Dedifferentiated amniotic fluid mesenchymal stem cell (primary cell): ENCODE data around the gene IL19.
"Not testable (repeated sequence)": the region's sequence is repeated elsewhere in the genome, so short reads cannot be mapped to it uniquely, and the experiment has no call there.

Source experiments
- DNase-seq: peaks from one replicate; pipeline ENCODE4 v3.0.0-alpha.2; 2016; ENCODE audit errors: extremely low spot score

Gene IL19

DNA sequence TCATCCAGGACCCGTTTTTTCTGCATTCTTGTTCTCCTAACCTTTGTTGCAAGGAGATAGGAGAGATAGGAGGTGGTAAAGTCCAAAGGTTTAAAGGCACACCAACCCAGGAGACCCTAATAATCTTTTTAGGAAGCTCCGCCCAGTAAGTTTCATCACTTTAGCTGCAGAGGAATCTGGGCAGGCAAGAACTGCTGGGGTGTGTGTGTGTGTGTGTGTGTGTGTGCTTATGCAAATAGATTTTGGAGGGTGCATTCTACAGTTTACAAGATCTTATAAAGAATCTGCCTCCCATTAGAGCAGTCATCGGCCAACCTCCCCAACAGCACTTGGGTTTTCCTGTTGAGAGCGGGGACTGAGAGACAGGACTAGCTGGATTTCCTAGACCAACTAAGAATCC lies 5.7 kb downstream of the IL19 start:
- DNase-seq, result no peak

DNA sequence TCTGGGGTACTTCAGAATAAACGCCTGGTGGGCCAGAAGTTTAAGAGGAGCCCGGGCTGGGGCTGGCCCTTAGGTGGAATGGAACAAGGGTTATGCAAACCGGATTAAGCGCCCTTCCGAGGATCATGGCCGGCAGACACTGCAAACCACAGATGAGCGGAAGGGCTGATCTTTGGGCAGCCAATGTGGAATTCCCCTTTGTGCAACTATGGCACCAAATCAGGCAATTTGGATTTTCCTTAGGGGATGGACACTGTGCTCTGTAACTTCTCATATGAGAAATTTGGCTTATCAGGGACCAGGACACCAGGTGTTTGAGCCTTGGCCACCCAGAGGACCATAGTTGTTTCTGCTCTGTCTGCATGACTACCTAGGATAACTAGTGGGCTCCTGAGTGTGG lies 7.5 kb downstream of the IL19 start:
- DNase-seq, result no peak

DNA sequence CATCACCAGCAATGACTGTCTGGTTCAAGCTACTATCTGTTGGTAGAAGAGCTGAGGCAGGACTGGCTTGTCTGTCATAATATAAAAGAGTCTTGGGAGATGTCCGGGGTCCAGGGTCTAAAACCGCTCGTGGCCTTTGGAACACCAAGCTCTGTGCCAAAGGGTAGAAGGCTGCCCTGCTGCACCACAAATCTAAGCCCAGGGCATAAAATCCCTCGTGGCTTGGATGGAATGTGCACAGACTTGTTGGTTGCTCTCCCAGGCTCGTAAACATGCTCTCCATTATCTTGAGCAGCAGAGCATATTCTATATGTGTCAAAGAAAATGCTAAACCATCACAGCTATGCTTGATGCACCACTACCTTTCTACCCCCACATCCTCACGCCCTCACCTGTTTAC lies 8.3 kb downstream of the IL19 start:
- not testable (repeated sequence) for DNase-seq

DNA sequence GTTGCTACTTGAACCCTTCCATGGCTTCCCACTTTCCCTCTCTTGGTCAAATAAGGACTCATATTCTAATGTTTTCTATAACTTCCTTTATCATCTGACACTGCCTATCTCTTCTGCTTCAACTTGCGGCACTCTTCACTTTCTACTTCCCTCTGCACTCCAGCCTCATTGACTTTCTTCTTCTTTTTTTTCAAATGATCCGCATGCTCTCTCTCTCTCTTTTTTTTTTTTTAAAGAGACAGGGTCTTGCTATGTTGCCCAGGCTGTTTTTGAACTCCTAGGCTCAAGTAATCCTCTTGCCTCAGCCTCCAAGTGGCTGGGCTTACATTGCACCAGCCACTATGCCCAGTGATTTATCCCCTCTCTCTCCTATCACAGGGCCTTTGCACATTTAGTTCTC lies 9.1 kb downstream of the IL19 start:
- no peak for DNase-seq

DNA sequence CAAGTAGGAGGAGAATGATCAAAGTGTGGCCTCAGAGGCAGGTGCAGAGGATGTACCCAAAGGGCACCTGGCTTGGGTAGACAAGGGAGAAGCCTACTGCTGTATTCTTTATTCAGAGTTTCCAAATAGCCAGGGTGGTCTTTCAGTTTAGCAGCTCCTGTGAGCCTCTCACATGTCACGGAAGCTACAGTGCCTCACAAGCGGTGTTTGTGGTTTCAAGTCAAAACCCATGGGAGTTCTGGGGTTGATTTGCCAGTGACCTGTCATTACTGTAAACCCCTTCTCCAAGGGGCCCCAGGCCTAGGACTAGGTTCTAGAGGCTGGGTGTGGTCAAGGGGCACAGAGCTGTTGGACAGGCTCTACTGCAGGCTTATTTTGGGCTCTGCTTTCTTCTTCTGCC lies 11.9 kb downstream of the IL19 start:
- no peak for DNase-seq

DNA sequence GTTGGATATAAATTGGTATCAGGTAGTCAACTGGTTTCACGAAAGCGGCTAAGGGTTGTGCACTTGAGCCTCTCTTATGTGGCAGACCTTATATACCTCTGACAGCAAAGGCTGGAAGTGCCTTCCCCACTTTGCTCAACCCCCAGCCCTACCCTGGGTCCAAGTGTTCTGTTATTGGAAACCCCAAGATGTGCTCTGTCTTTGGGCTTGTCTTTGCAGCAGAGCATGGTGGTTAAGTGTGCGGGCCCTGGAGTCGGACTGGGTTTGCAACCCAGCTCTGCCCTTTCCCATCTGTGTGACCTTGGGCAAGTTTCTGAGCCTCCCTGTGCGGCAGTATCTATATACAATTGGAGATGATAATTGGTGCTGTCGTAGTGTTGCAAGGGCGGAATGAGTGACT lies 12.9 kb downstream of the IL19 start:
- DNase-seq, result no peak

DNA sequence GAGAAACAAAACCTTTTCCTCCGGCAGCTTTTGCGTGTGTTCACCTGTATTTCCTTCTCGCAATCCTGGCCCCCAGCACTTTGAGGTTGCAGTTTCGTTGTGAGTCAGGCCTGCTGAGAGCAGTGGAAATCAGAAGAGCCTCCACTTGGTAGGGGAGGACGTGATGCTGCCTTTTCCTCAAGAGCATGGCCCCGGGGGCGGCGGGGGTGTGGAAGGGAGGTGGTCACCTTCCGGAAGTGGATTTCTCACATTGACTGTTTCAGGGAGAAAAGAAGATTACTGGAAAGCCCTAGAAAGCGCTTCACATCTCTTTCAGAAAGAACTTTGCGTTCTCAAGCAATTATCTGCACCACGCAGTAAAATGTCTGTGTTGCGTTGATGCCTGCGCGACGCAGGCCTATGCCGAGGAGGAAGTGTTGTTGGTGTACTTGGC lies 13.9 kb downstream of the IL19 start:
- no peak for DNase-seq

DNA sequence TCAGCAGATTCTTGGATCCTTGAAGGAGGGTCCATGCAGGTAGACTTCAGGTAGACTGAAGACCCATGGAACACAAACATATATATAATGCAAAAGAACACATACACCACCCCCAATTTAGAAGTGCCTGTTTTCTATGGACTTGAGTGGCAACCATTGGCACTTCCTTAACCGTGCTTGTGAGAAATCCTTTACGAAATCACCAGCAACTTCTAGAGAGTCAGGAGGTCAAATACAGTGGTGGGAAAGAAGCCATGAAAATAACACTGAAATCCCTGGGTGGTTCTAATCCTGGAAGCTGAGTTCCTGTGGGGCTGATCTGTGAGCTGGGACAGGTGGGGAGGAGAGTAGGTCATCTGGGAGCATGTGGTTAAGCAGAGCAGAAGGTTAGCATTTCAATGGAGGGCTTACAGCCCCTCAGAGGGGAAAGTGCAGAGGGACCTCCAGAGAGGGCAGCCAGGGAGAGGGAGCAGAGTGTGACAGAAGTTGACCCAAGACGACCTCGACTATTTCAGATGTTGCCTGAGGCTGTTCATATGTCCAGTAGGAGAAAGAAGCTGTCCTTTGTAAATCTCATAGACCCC lies 14.7 kb downstream of the IL19 start:
- no peak for DNase-seq

DNA sequence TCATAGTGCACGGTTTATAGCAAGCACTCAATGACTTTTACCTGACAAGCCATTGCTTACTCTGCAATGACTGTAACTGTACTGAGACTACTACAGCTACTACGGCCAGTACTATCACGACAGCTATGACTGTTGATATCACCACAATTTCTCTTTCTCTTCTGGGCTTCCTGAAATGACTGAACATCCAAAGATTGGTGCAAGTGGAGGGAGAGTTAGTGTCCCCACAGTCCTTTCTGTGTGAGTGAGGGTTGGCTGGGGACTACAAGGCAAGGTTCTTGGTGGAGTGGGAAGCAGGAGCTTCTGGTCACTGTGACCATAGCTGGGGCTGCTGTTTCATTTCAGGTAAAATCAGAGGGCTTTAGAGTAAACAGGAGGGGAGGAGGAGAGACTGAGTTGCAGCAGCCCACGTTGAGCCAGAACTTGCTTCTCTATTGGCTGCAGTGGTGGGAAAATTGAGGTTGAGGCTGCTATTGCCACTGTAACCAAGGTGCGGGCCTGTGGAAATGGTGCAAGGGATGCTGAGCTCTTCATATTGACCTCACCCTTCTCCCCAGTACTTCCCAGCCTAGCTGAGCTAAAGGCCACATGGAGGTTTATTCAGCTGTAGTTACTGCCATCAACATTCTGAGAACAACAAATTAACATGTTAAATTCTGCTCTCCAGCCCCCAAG lies 15.8 kb downstream of the IL19 start:
- no peak for DNase-seq

DNA sequence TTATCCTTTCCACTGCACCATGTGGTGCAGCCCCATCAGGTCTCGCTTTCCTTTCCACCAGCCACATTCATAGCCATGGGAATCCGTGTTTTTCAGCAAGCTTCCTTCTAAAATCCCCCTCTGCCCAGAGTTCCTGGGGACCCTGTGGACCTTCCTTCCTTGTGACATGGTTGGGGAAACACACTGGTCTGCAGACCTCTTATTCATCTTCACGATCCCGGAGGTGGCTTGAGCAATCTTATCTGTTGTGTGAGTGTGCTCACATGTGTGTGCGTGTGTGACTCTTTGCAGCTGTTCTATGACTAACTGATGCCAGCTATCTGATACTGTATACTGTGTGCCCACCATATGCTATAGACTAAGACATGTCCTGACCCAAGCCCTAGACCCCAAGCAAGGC lies 17.3 kb downstream of the IL19 start:
- DNase-seq, result no peak

DNA sequence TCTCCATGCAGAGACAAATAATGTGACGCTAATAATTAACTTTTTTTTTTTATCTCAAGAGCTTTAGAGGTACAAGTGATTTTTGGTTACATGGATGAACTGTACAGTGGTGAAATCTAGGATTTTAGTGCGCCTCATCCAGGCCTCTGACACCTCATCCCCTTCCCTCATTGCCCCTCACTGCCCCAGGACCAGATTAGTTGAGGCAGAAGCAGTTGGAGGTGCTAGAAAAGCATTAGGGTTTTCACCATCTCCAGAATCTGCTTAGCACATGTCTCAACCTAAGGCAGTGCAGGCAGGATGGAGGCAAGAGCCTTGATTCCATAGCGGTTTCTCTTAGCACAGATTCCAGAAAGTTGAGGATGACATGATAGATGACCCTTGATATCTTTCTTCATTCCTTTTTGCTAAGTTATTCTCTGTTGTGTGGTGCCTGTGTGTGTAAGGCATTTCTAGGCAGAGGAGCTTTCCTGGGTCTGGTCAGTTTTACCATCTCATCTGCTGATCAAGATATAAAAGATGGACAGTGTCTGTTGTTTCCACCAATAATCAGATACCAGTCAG lies 18.0 kb downstream of the IL19 start:
- no peak for DNase-seq

DNA sequence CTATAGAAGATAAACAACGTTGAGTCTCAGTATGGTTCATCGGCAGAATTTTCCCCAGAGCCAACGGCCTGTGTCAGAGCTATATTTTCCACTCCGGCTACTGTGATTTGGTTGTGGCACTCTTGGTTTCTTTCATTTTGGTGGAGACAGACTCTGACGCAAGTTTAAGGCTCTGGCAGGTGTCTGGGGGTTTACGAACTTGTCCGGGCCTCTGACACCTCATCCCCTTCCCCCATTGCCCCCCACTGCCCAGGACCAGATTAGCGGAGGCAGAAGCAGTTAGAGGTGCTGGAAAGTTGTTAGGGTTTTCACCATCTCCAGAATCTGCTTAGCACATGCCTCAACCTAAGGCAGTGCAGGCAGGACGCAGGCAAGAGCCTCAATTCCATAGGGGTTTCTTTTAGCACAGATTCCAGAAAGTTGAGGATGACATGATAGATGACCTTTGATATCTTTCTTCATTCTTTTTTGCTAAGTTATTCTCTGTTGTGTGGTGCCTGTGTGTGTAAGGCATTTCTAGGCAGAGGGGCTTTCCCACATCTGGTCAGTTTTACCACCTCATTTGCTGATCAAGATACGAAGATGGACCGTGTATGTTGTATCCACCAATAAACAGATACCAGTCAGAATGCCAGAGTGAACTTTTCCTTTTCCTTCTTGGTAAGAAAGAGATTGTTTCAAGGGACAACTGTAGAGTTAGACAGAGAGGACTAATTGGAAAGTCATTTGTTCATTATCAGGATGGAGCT lies 20.1 kb downstream of the IL19 start:
- DNase-seq, result no peak

DNA sequence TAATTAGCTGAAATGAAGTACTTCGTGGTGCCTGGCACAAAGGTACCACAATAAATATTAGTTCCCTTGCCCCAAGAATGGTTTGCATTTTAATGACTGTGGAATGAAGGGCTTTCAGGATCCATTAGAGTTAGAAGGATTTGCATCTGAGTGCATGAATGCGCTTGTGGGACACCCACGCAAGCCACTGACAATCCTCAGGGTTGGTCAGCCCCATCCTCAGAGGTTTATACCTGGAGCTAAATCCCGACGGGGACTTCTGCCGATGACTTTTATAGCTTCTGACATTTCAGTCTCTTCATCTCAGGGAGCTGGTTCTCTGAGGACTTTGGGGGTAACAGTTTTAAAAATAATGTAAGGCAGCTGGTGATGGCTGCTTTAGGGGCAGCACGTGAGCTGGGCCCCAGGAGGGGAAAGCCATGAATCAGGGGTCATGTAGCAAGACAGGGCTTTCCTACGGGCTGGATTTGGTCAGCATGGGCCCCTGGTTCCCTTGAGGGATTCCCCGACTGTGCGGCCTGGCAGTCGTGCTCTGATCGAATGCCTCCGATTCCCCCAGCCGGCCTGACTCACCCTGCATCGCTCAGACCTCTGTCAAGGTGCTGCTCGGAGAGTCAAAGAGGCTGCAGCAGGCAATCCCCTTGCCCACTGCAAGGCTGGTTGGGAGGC lies 22.5 kb downstream of the IL19 start:
- no peak for DNase-seq

DNA sequence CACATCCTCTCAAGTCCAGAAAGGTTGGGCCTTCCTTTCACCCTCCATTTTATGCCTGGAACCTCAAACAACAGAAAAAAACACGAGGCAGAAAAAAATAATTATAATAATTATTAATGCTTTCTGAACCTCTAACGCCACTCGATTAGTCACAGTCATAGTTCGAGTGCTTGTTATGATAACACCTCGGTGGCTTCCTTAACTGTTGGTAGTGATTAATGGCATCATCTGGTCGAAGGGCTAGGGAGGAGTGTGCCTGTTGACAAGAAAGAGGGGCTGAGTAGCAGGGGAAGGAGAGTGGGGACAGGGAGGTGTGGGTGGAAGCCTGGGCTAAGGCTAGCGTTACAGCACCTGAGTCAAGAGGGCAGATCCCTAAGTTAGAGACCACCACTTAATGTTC lies 23.0 kb downstream of the IL19 start:
- DNase-seq, result no peak

DNA sequence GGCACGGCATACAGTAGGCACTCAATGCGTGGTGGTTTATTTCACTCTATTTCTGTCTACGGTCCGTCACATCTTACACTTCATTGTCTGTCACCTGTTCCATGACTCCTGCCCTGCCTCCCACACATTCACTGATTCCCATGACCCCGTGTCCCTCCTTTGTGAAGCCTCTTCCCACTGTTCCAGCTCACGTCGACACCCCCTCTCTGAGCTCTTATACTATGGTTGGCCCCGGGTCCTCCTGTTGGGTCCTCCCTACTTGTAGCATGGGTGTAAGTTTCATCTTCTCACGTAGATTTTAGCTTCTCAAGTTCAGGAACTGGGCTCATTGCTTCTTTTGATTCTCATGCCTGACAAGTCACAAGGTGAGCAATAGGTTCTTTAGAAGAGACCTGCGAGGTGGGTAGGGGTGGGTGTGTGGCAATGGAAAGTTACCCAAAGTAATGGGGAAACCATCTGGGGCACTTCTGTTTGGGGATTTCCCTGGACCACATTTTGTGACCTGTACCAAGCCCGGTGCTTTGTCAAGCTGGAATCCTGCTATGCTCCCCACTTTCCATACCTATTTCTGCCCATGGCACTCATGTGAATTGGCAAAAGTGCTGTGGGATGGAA lies 23.8 kb downstream of the IL19 start:
- DNase-seq, result no peak

DNA sequence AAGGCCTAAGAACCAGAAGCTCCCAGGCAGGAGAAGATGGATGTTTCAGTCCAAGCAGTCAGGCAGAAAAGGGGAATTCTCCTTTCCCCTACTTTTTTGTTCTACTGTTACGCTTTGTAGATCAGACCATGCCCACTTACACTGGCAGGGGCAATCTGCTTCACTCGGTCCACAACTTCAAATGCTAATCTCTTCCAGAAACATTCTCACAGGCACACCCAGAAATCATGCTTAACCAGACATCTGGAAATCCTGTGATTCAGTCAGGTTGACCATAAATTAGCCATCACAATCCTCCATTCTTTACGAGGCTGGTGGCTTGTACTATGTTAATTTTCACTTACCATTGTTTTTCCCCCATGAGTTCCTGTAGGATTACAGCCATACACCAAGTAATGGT lies 25.5 kb downstream of the IL19 start:
- no peak for DNase-seq

DNA sequence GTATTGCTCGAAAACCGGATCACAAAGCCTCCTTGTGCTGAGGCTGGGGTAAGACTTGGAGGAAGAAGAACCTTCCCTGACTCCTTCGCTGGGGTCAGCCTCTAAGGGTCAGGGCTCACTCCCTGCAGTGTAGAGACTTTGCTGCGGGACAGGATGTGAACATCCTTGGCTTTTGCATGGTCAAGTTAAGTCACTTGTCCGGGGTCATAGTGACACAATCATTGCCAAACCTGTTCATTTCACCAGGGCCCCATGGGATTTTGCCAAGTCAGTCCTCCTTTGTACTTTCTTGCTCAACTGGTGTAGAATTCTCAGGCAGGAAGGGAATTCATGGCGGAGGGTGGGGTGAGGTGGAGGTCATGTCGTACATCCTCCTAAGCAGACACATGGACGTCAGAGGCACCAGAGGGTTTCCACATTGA lies 26.4 kb downstream of the IL19 start:
- no peak for DNase-seq

DNA sequence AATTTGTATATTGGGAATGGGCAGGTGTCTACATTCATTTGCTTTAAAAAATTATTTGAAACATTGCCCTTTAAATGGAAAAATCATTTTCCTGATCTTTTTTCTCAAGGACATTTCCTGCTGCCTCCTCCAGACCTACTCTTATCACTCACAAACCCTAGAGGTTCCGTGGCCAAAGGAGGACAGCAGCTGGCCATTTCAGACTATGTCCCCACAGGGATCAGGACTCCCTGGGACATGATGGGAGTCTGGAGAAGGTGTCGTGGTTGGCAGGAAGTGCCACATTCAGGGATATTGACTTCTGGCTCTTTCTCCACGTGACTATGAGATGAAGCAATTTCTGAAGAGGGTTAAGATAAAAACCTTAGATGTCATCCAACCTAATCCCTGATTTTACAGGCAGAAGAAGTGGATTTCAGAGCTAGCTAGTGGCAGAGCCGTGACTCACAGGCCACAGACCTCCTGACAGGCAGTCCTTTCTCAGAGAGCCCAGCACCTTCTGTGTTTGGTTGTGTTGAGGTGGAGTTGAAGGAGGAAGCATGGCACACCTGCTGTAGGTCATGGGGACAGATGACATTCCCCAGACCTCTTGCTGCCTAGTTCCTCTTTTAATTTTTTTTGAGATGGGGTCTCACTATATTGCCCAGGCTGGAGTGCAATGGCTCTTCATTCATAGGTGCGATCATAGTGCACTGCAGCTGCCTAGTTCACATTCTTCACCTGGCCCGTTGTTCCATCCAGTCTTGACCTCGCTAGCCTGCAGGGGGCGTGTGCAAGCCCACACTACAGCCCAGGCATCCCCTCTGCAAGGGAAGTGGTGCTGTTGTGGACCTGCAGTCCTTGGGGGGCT lies 27.2 kb downstream of the IL19 start:
- no peak for DNase-seq

DNA sequence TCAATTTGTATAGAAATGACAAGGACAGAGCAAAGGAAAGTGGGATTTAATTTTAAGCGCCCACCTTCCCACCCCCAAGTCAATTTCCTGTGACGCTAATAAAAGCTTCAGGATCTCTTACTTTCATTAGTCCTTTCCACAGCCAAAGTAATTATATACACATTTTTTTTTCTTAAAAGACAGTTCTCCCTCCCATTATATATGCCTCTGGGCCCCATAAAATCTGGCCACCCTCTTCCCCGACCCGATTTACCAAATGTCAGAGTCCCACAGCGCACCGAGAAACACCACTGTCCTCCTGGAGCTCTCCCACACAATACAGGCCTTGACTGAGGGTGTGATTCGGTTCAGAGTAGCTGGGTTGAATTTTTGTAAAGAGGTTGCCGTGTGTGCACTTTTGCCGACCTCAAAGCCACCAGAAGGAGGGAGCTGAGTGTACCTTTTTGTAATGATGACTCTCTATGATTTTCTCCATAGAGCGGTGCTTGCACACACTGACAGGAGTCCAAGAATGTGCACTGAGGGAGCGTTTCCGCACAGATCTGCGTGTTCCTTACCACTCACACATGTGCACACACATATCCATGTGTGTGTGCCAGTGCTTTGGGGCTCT lies 27.9 kb downstream of the IL19 start:
- no peak for DNase-seq

DNA sequence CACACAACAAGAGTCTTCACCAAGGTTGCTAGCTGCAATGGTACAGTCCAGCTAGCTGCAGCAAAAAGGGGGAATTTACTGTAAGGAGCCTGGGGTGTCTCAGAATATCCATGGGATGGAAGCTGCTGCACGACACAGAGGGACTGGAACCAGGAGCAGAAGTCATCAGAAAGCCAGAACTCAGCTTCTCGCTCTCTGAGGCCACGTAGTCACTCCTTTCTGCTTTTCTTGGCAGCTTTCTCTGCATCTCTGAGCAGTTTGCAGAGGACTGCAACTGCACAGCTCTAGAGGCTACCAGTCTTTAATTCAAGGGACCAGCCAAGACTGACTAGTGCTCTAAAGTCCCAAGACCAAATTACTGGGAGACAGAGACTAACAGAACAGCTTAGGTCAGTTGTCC lies 28.7 kb downstream of the IL19 start:
- no peak for DNase-seq

DNA sequence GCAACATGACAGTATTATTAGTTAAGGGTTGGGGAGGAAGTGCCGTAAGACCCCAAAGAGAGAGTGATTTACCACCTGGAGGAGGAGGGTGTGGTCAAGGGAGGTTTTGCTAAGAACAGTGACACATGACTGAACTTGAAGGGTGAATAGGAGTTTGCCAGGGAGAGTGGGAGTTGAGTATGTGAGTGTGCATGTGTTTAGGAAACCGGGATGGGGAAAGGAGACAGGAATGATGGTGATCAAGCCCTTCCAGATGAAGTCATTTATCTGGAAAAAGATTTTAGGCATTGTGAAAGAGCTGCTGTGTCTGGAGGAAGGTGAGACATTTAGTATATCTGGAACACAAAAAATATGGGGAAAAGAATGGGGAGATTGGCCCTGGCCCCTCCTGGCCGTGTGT lies 29.8 kb downstream of the IL19 start:
- no peak for DNase-seq
